Measurements from ENCODE around the gene HM13. TPM values are rescaled to one million over a fixed set of nuclear protein-coding genes. Genes with fewer than 3 reads are reported as not detected.
"Not testable (repeated sequence)": the region's sequence is repeated elsewhere in the genome, so short reads cannot be mapped to it uniquely, and the experiment has no call there.

The HM13 gene
- total RNA-seq, 1 donor from 2014 or later = 44.9 TPM

DNA sequence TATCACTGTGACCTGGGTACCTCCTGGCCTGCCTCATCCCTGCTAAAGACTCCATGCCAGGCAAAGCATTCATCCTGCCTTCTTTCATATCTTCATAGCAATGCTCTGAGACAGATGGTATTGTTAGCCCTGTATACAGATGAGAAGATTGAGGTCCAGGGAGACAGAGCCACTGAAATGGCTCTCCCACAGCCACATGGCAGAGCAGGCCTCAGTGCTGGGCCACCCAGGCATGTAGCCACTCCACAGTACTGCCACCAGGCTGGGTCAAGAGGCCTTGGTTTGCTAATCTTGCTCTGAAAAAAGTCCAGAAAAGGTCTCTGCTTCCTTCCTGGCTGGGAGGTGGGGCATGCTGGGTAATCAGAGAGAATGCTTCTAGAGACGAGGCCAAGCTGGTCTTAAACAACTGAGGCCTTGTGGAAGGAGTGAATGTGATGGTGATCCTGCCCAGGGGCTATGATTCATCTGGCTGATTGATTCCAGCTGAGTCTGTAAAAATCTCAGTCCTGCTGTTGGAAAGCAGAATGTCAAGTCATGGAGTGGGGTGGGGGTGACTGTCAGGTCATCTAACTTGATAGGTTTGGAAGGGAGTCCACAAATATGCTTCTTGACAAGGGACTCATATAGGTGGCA lies 29.8 kb downstream of the HM13 start:
- DNase-seq = peak; percentile 27

DNA sequence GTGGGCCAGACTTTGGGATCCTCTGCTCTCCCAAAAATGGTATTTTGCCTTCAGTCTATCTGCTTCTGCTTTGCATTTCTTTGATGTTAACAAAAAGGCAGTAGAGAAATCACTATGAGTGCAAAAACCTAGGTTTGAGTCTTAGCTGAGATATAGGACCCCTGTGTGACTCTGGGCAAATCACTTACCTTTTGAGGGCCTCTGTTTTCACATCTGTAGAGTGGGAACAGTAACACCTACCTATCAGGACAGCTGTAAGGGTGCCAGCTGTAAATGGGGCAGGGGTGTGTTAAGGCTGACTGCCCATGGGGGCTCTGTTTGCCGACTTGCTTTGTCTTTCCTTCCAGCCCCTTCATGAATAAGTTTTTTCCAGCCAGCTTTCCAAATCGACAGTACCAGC lies 30.4 kb downstream of the HM13 start:
- DNase-seq = no peak

DNA sequence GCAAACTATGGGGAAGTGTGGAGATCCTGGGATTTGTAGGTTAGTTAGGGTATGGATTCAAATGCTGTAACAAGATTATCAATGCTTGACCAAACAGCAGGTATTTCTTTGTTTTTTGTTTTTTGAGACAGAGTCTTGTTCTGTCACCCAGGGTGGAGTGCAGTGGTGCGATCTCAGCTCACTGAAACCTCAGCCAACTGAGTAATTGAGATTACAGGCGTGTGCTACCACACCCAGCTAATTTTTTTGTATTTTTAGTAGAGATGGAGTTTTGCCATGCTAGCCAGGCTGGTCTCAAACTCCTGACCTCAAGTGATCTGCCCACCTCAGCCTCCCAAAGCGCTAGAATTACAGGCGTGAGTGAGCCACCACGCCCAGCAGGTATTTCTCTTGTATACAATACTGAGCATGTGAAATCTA lies 31.4 kb downstream of the HM13 start:
- not testable (repeated sequence) for DNase-seq

DNA sequence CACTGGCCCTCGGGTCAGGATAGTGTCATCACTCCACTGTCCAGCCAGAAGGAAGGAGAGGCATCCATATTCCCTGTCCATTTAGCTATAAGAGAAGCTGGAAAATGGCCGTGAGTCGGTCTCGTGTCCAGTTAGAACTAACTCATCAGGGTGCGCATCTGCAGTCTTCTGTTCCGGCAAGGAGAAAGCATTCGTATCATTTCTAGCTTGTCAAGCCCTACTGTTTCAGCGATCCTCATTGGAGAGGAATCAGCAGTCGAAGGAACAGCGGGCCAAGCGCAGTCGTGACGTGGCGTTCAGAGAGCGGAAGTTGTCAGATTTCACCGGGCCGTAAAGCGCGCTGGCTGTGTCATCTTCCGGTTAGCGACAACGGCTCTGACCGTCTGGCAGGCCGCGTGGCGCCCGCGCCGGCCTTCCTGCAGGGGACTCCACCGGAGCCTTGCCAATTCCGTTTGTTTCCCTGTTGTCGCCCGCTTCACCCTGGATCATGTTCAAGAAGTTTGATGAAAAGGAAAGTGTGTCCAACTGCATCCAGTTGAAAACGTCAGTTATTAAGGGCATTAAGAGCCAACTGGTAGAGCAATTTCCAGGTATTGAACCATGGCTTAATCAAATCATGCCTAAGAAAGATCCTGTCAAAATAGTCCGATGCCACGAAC lies 32.9 kb downstream of the HM13 start:
- DNase-seq = peak; percentile 92

DNA sequence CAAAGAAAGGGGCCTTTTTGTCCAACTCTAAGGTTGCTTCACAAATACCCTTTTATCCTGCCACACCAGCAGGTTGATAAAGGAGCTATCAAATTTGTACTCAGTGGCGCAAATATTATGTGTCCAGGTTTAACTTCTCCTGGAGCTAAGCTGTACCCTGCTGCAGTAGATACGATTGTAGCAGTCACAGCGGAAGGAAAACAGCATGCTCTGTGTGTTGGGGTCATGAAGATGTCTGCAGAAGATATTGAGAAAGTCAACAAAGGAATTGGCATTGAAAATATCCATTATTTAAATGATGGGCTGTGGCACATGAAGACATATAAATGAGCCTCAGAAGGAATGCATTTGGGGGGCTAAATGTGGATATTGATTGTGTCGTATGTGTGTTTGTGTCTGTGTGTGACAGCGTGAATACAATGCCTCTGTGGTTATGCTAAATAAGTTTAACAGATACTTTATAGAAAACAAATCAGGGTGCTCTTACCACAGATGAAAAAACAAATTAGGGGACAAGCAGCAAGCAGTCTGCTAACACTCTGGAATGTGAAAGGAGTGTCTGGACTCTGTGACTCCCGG lies 33.6 kb downstream of the HM13 start:
- no peak for DNase-seq

DNA sequence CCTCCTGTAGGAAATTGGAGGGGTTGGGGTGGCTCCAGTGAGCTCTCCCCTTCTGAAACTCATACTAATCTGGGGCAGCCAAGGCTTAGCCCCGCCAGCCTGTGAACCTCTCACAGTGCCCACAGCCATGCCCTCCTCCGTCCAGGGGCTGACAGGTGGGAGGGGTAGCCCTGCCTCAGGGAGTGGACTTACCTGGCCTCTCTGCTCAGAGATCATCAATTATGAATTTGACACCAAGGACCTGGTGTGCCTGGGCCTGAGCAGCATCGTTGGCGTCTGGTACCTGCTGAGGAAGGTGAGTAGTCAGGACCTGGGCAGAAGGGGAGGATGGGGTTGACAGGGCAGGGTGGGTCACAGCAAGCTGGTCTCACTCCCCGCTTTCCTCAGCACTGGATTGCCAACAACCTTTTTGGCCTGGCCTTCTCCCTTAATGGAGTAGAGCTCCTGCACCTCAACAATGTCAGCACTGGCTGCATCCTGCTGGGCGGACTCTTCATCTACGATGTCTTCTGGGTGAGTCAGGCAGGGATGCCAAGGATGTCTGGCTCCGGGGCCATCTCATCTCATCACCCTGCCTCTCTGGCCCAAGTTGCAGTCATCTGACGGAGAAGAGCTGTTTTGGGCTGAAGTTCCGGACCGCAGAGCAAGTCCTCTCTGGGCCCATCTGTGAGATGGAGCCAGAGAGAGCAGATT lies 34.7 kb downstream of the HM13 start:
- no peak for DNase-seq

DNA sequence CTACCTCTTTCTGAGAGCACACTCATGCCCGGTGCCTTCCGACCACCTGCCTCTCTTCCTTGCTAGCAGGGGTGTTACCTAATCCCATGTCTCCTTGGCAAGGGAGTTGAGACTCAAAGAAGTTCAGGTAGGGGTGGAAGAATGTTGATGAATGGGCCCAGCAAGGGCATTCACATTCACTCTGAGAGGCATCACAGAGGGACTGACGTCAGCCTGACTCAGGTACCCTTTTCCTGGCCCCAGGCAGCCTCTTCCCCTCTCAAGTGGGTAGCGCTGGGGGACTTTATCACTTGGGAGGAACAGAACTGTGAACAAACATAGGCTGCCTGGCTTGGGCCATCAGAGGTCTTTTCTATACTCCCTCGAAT lies 35.3 kb downstream of the HM13 start:
- no peak for DNase-seq

DNA sequence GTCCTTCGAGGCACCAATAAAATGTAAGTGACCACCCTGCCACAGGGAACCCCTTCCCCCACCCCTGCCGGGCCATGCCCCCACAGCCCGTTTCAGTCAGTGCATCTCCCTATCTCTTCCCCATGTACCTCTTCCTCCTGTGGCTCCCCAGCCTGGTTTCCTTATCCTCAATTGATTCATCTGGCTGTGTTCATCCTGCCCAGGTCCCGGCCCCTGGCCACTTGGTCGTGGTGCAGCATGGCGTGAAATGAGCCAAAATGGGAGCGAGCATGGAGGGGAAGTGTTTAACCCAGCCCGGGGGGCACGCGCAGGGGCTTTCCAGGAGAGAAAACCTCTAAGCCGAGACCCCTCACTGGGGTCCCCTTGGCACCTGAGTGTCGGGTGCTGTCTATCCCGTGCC lies 35.9 kb downstream of the HM13 start:
- no peak for DNase-seq

DNA sequence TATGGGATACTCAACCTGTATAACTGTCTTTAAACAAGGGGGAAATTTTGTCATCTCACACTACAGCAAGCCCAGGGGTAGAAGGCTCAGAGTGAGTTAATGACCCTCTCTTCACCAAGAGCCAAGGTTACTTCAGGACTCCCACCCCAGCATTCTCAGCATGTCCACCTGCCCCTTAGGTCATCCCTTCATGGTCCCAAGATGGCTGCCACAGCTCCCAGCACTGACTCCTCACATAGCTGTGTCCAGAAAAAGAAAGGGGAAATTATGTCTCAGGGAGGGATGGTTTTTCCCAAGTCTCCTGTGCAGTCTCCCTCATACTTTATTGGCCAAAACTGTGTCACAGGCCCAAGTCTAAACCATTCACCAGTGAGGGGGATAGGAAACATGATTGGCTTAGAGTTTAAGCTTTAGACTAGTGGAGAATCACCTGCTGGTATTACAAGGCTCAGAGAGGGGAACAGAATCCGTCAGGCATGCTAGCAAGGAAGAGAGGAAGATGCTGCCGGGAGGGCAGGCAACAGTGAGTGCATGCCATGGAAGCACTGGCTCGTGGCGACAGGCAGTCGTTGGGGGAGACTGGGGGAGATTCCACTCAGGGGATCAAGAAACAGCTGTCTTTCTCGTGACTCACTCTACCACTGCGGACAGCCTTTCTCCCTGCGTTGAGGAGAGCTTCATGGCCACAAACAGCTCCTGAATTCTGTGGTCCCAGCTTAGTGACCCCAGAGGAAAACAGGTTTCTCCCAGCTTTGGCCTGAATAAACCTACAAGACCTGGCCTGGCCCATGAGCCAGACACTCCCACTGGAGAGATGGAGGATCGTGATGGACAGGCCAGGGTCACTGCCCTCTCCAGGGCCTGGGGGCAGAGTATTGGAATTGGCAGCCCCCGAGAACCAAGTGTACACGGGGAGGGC lies 37.2 kb downstream of the HM13 start:
- DNase-seq = no peak

DNA sequence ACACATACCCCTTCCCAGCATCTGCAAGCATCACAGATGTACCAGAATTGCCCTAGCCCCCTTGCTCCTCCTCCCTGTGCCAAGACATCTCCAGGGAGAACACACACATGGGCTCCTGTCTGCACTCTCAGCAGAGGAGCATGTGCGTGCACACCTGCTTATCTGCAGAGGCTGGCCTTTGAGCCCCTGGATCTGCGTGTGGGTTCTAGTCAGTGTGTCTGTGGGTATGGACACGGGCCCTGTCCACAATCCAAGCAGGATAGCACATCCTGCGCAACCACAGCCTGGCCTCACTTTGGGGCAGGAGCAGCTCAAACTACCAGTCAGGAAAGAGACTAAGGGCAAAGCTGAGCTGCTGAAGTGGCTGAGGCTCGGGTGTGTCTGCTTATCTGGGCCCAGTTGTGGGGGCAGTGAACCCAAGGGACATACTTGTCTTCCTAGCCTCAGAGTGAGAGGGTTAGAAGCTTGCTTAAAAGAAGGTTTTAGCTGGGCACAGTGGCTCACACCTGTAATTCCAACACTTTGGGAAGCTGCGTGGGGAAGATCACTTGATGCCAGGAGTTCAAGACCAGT lies 41.0 kb downstream of the HM13 start:
- no peak for DNase-seq

DNA sequence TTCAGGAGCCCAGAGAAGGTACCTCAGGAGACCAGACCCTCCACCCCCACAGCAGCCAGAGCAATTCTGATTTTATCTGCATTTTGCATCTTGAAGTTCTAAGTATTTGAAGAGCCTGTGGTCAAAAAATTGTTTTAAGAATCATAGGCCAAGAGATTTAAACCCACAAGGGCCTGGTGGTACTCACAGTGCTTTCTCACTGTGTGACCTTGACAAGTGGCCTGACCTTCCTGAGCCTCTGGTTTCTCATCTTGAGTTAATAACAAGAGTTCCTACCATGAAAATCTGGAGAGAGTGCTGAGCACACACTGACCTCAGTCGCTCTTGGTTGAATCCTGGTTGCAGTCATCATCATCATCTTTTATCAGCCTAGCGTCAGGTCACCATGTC lies 45.5 kb downstream of the HM13 start:
- DNase-seq = no peak

DNA sequence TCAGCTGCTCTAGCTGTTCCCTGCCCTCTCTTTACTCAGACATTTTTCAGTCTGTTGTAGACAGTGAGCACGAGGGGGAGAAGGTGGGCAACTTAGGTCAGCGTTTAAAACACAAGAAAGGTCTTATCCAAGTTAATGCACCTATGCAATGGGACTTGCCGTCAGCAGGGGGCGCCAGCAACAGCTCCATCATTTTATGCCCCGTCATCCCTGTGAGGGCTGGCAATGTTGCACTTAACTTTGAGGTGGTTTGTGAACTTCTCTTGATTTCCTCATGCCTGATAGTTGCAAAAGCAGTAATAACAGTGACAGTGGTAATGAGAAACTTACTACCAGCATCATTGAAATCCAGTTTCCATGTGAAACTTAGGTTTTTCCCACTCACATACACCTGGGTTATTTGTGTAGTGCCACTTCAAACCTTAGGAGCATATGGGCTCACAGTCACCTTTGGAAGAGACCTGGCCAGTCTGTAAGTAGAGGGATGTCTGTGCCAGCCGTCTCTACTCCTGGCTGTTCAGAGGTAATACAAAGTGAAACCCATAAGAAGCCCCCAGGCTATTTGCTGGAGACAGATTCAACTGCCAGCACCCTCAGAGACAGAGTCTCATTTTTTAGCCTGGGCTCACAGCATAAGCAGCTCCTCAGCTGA lies 46.0 kb downstream of the HM13 start:
- peak; percentile 88 for DNase-seq

DNA sequence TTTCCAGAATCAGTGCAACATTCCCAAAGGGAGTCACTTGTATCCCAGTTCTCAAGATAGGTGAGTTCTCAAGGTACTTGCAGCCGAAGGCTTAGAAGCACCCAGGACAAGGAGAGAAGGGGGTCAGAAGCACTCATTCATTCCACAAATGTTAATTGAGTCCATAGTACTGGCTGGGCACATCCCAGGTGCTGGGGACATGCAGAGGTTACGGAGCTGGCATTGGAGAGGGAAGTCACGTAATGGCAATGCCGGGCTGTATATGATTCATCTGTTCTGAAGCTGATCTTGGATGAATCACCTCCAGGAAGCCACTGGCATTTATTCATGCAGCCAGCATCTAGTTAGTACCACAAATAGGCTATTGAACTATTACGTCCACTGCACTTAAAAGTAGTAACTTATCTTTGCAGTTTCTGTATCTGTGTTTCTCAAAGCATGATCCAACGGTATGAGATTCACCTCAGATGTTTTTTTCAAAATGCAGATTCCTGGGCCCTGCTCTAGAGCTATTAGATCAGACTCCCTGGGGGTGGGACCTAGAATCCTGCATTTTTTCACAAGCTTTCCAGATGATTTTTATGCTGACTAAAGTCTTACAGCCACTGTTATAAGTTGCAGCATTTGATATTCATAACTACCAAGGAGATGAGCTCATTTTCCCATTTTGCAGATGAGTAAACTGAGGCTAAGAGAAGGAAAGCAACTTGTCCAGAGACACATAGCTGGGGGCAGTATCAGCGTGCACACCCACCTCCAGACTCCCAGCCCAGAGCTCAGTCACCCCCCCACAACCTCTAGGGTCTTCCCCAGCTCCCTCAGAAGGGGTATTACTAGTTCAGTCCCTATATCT lies 46.7 kb downstream of the HM13 start:
- DNase-seq = peak; percentile 95

DNA sequence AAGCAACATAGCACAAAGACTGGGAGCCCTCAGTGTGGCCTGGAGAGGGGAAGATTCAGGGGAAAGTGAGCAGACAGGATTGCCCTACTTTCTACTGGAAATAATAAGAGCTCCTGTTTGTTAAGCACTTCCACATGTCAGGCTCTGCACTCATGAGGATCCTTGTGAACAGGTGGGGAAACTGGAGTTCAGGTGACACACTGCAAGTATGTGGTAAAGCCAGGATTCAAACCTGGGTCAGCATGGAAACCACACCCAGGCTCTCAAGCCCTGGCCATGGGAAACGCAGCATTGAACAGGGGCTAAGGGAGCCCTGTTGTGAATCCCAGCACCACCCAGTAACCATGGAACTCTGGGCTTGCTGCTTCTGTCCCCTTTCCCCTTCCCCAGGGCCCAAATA lies 48.0 kb downstream of the HM13 start:
- no peak for DNase-seq

DNA sequence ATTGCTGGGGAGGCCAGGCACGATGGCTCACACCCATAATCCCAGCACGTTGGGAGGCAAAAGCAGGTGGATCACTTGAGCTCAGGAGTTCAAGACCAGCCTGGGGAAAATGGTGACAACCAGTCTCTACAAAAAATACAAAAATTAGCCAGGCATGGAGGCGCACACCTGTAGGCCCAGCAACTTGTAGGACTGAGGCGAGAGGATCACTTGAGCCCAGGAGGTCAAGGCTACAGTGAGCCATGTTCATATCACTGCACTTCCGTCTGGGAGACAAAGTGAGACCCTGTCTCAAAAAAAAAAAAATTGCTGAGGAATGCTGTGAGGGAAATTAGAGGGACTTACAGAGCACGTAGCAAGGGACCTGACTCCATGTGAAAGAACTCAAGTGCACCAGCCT lies 50.0 kb downstream of the HM13 start:
- no peak for DNase-seq

DNA sequence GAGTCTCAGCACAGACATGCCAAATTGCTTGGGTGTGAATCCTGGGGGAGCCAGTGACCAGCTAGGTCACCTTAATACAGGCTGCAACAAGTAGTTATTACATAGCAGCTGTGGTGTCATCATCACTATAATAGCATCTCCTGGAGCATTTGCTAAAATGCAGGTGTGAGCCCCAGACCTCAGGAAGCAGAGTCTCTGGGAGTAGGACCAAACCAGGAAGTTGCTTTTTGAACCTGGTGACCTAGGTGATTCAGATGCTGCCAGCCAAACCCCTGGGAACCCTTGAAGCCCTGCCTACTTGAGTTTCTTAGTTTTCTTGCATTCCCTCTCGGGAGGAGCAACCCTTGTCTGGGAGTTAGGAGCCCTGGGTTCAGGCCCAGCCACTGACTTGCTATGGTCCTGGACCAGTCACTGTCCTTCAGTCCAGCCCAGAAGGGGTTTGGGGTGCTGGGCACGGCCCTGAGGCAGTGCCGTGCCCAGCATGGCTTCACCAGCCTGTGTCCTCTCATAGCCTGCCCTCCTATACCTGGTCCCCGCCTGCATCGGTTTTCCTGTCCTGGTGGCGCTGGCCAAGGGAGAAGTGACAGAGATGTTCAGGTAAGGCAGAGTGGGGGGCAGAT lies 51.6 kb downstream of the HM13 start:
- DNase-seq = no peak

DNA sequence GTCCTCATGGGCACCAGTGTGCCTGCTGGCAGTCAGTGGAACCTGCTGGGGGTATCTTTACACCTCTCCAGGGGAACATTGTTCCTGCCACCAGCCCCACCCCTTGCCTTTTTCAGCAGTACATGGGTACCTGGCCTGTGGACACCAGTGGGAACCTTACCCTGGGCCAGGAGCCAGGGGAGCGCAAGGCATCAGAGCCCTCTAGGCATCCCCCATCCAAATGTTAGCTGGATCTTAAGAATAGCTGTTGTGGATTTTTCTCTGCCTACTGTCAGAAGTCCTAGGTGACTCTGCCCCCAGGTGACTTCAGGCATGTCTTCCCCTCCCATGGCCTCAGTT lies 52.0 kb downstream of the HM13 start:
- no peak for DNase-seq

DNA sequence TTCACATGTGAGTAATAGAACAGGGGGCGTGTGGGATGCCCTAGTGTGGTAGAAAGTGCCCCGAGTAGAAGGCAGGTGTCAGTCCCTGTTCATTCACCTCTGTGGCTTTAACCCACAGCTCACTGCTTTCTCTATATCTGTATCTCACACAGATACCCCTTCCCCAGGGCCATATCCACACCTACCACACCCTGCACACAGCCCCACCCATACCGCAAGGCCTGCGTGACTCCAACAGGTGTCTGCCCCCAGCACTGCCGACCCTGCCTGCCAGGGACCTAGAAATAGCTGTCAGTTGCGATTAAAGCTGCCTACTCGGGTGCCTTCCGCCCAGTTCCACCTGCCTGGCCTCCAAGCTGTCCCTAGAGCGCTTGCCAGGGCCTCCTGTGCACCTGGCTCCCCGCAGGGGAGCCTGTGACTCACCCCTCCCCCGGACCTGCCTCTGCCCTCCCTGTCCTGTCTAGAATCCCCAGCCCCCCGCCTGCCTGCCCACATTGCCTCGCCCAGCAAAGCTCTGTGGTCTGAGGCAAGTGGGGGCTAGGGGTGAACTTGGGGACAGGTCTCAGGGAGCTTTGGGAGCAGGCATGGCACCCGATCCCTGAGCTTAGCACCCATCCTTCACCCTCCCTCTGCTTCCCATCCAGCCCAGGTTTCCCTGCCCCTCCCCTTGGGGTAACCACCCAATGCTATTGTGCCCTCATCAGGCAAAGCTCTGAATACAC lies 52.6 kb downstream of the HM13 start:
- DNase-seq = no peak

DNA sequence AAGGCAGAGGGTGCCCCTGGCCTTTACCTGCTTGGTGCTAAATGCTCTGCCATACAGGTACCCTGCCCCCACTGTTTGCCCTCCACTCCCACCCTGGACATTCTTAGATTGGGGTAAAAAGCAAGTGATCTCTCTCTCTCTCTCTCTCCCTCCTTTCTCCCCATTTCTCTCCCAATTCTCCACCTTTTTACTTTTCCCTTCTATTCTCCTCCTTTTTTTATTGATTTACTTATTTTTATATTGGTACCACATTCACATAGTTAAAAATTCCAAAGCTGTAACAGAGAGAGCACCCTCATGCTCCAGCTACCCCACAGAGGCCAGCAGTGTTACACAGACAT lies 53.1 kb downstream of the HM13 start:
- DNase-seq = no peak

All from dermis blood vessel endothelial cell (primary cell).